Left renal pelvis (tissue), 4 donors: Measurements from ENCODE around the gene ANOS1. TPM values are rescaled to one million over a fixed set of nuclear protein-coding genes. Genes with fewer than 3 reads are reported as not detected.
"Not testable (repeated sequence)": the region's sequence is repeated elsewhere in the genome, so short reads cannot be mapped to it uniquely, and the experiment has no call there.

Experiments used
- DNase-seq, 4 donors: peaks; one replicate each; pipeline ENCODE4 v3.0.0-alpha.2; 2013; ENCODE audit warnings: low read depth in 4 of 4, low spot score in 3 of 4
- polyA plus RNA-seq, 4 donors: library from polyadenylated mRNA; unstranded; fragments of 120-200 nt; gene quantifications; one replicate each; pipeline ENCODE4 v1.2.1, GENCODE V29; 2013; ENCODE audit not compliant: insufficient read length in 4 of 4

Gene ANOS1
- 10 to 100 TPM in 3 of 4 donors, 1 to 10 TPM in 1; 8.7 to 11.6 (median 11.1) TPM for polyA plus RNA-seq

- DNase-seq: peak in 1 of 4 donors; percentile 49
Observed at GRCh38 chrX:8731559-8732395, at the start of gene ANOS1. Gene ANOS1 (minus strand): TSS chrX:8732137. CDS start chrX:8732036, 101 bp downstream.

GRCh38 chrX:8773117-8773516 is 41.2 kb upstream of the ANOS1 start:
- no peak for DNase-seq

- DNase-seq: no peak
Observed at GRCh38 chrX:8760021-8760420, 28.1 kb upstream of the ANOS1 start.

- DNase-seq: not testable (repeated sequence)
Observed at GRCh38 chrX:8758706-8759105, 26.8 kb upstream of the ANOS1 start.

GRCh38 chrX:8757609-8758389 is 25.9 kb upstream of the ANOS1 start:
- DNase-seq: not testable (repeated sequence)

GRCh38 chrX:8755813-8756212 is 23.9 kb upstream of the ANOS1 start:
- DNase-seq: no peak

GRCh38 chrX:8755116-8755515 is 23.2 kb upstream of the ANOS1 start:
- DNase-seq: no peak

- no peak for DNase-seq
Observed at GRCh38 chrX:8749697-8750096, 17.8 kb upstream of the ANOS1 start.

- DNase-seq: no peak
Observed at GRCh38 chrX:8748855-8749254, 16.9 kb upstream of the ANOS1 start.

GRCh38 chrX:8743126-8743732 is 11.3 kb upstream of the ANOS1 start:
- no peak for DNase-seq

GRCh38 chrX:8741981-8742380 is 10.0 kb upstream of the ANOS1 start:
- DNase-seq: no peak

- no peak for DNase-seq
Observed at GRCh38 chrX:8738588-8739189, 6.8 kb upstream of the ANOS1 start.

- no peak for DNase-seq
Observed at GRCh38 chrX:8737883-8738282, 5.9 kb upstream of the ANOS1 start.

- no peak for DNase-seq
Observed at GRCh38 chrX:8730812-8731558, 952 bp downstream of the ANOS1 start.

- no peak for DNase-seq
Observed at GRCh38 chrX:8729811-8730210, 2.1 kb downstream of the ANOS1 start.

GRCh38 chrX:8728932-8729535 is 2.9 kb downstream of the ANOS1 start:
- DNase-seq: no peak

GRCh38 chrX:8726031-8726652 is 5.8 kb downstream of the ANOS1 start:
- DNase-seq: no peak

GRCh38 chrX:8724300-8724699 is 7.6 kb downstream of the ANOS1 start:
- no peak for DNase-seq

- DNase-seq: no peak
Observed at GRCh38 chrX:8721536-8721935, 10.4 kb downstream of the ANOS1 start.
